ENCODE measurements around the gene EXOC4.

DNA sequence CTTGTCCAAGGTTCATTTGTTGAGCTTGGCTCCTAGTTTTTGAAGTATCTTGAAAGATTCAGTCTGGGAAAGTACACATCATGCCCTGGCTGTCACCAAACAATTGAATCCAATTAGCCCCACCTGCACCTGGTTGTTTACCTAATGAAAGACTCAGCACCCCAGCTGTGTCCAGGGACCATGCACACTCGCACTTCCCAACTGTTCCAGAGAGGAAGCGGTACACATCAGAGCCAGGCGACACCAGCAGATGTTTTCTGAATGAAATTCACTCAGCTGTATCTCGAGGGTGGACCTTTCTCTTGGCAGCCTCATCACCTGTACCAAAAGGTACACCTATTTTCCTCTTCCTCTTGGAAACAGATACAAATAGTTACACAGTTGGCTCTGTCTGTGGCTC is 657.9 kb downstream of the EXOC4 start:
- no peak for TF ChIP-seq EZH2 (IDR thresholded peaks at IDR 0.05; ENCODE audit: insufficient read depth, poor library complexity, severe bottlenecking)
- no peak for TF ChIP-seq EZH2phosphoT487 (IDR thresholded peaks at IDR 0.05; ENCODE audit: insufficient read depth, low read depth)
